HEK293T (cell line): ENCODE measurements around the gene FLCN.

Experiments
- ARNT ChIP-seq: fragments of 450-650 bp; IDR thresholded peaks from 2 replicates; pipeline ENCODE4 v1.6.1; 2017; ENCODE audit warnings: mild to moderate bottlenecking
- BHLHE40 ChIP-seq: fragments of 450-650 bp; IDR thresholded peaks from 2 replicates; pipeline ENCODE4 v1.6.1; 2016; ENCODE audit warnings: mild to moderate bottlenecking, moderate library complexity, borderline replicate concordance
- ELF4 ChIP-seq: fragments of 450-650 bp; IDR thresholded peaks from 2 replicates; pipeline ENCODE4 v1.6.1; 2017; ENCODE audit warnings: antibody characterized with exemption
- L3MBTL2 ChIP-seq: fragments of 450-650 bp; conservative IDR thresholded peaks from 2 replicates; pipeline ENCODE4 v1.6.1; 2016; ENCODE audit warnings: mild to moderate bottlenecking
- SP1 ChIP-seq: fragments of 450-650 bp; IDR thresholded peaks from 2 replicates; pipeline ENCODE4 v1.6.1; 2017
- TARDBP ChIP-seq: fragments of 450-650 bp; IDR thresholded peaks from 2 replicates; pipeline ENCODE4 v1.6.1; 2016

- TF ChIP-seq SP1: no peak
- no peak for TF ChIP-seq BHLHE40
- TF ChIP-seq ELF4: no peak
- TF ChIP-seq TARDBP: no peak
- no peak for TF ChIP-seq L3MBTL2
- TF ChIP-seq ARNT: no peak
These were observed 66.5 kb downstream of the FLCN start for GRCh38 chr17:17170346-17170985.
